ENCODE data around the gene CERS1.
A peak's percentile ranks its signal among the peaks of the same experiment; 100 is the strongest.

Gene CERS1

GRCh38 chr19:18856385-18857126 lies 39.4 kb downstream of the CERS1 start:
- DNase-seq (ENCODE audit: low read depth) = no peak

GRCh38 chr19:18855647-18856384 lies 40.1 kb downstream of the CERS1 start:
- no peak for DNase-seq (ENCODE audit: low read depth)

GRCh38 chr19:18854982-18855381 lies 41.0 kb downstream of the CERS1 start:
- DNase-seq (ENCODE audit: low read depth) = no peak

GRCh38 chr19:18853755-18854427 lies 42.1 kb downstream of the CERS1 start:
- DNase-seq (ENCODE audit: low read depth) = no peak

- no peak for DNase-seq (ENCODE audit: low read depth)
Measured at GRCh38 chr19:18852648-18853047, 43.3 kb downstream of the CERS1 start.

GRCh38 chr19:18851673-18852325 lies 44.2 kb downstream of the CERS1 start:
- no peak for DNase-seq (ENCODE audit: low read depth)

- DNase-seq (ENCODE audit: low read depth) = no peak
Measured at GRCh38 chr19:18850471-18851375, 45.2 kb downstream of the CERS1 start.

GRCh38 chr19:18849838-18850400 lies 46.0 kb downstream of the CERS1 start:
- no peak for DNase-seq (ENCODE audit: low read depth)

- no peak for DNase-seq (ENCODE audit: low read depth)
Measured at GRCh38 chr19:18848878-18849661, 46.9 kb downstream of the CERS1 start.

- no peak for DNase-seq (ENCODE audit: low read depth)
Measured at GRCh38 chr19:18847549-18848463, 48.2 kb downstream of the CERS1 start.

GRCh38 chr19:18846862-18847548 lies 49.0 kb downstream of the CERS1 start:
- peak; percentile 33 for DNase-seq (ENCODE audit: low read depth)

- no peak for DNase-seq (ENCODE audit: low read depth)
Measured at GRCh38 chr19:18845961-18846360, 50.0 kb downstream of the CERS1 start.

GRCh38 chr19:18844806-18845329 lies 51.1 kb downstream of the CERS1 start:
- no peak for DNase-seq (ENCODE audit: low read depth)

- DNase-seq (ENCODE audit: low read depth) = no peak
Measured at GRCh38 chr19:18843960-18844359, 52.0 kb downstream of the CERS1 start.

GRCh38 chr19:18842166-18842565 lies 53.8 kb downstream of the CERS1 start:
- no peak for DNase-seq (ENCODE audit: low read depth)

- no peak for DNase-seq (ENCODE audit: low read depth)
Measured at GRCh38 chr19:18841400-18841799, 54.6 kb downstream of the CERS1 start.

GRCh38 chr19:18840288-18841267 lies 55.4 kb downstream of the CERS1 start:
- no peak for DNase-seq (ENCODE audit: low read depth)

All from stimulated activated CD8-positive, alpha-beta memory T cell treated with anti-CD3 and anti-CD28 coated beads, Interleukin-12 subunit alpha, Interleukin-12 subunit beta, amount 100 ng/mL, for 4 hours (primary cell).